ENCODE results near the gene NSD1. TPM values are rescaled to one million over a fixed set of nuclear protein-coding genes. Genes with fewer than 3 reads are reported as not detected.

The NSD1 gene
- total and polyA plus RNA-seq, 2 experiments from 2014 or later, result 26.6 to 28.8 TPM

- H3K27me3 ChIP-seq, result no peaks in the 10 kb centered on the region
- peaks cover 4% of the 10 kb centered on the region for H4K20me1 ChIP-seq (ENCODE audit: insufficient read depth, poor library complexity, severe bottlenecking)
- 96% methylated on average over 1 of the region's 1 CpG for WGBS (ENCODE audit: low lambda C conversion rate, missing lambda C conversion rate)
- H3K9me3 ChIP-seq (ENCODE audit: low read depth), result no peaks in the 10 kb centered on the region
- H3K79me2 ChIP-seq, result peaks cover 99% of the 10 kb centered on the region
- H3K4me3 ChIP-seq, result no peak overlapping the region
- no peak overlapping the region for H2AFZ ChIP-seq
- H3K36me3 ChIP-seq (replicated peaks; ENCODE audit: insufficient read depth, low read depth), result no peaks in the 10 kb centered on the region
- H3K4me2 ChIP-seq, result no peak overlapping the region
- no peaks in the 10 kb centered on the region for H3K4me1 ChIP-seq (ENCODE audit: insufficient read depth)
- no peaks in the 10 kb centered on the region for H3K9me2 ChIP-seq (replicated peaks; ENCODE audit: insufficient read depth)
- TF ChIP-seq EZH2phosphoT487 (IDR thresholded peaks at IDR 0.05; ENCODE audit: low read depth, severe bottlenecking, unreplicated experiment) (no peak), EZH2 (IDR thresholded peaks at IDR 0.05; ENCODE audit: borderline replicate concordance) (no peak)
- TF ChIP-seq, protein P1, sequence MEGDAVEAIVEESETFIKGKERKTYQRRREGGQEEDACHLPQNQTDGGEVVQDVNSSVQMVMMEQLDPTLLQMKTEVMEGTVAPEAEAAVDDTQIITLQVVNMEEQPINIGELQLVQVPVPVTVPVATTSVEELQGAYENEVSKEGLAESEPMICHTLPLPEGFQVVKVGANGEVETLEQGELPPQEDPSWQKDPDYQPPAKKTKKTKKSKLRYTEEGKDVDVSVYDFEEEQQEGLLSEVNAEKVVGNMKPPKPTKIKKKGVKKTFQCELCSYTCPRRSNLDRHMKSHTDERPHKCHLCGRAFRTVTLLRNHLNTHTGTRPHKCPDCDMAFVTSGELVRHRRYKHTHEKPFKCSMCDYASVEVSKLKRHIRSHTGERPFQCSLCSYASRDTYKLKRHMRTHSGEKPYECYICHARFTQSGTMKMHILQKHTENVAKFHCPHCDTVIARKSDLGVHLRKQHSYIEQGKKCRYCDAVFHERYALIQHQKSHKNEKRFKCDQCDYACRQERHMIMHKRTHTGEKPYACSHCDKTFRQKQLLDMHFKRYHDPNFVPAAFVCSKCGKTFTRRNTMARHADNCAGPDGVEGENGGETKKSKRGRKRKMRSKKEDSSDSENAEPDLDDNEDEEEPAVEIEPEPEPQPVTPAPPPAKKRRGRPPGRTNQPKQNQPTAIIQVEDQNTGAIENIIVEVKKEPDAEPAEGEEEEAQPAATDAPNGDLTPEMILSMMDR (IDR thresholded peaks at IDR 0.05; ENCODE audit: poor library complexity), result no peak
- no peak for DNase-seq (ENCODE audit: low spot score)
- H3K27ac ChIP-seq, result no peak overlapping the region
These were observed 93.3 kb downstream of the NSD1 start for GRCh38 chr5:177226860-177227259.

DNA sequence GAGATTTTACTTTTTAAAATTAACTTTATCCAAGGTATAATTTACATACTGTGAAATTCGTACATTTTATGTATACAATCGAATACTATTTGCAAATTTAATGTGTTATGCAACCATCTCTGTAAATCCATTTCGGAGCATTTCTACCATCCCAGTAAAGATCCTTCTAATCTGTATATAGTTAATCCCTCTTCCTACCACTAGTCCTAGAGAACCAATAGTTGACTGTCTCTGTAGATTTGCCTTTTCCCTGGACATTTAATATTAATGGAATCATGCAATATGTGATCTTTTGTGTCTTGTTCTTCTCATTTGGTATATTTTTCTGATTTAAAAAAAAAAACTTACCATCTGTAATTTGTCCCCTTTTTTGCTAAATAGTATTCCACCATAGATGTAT, 95.2 kb downstream of the NSD1 start:
- Histone ChIP-seq H4K20me1 (ENCODE audit: insufficient read depth, poor library complexity, severe bottlenecking) (peaks cover 8% of the 10 kb centered on the region), H3K9me2 (replicated peaks; ENCODE audit: insufficient read depth) (no peaks in the 10 kb centered on the region), H3K36me3 (replicated peaks; ENCODE audit: insufficient read depth, low read depth) (no peaks in the 10 kb centered on the region), H3K27ac (no peak overlapping the region), H3K4me2 (no peak overlapping the region), H3K27me3 (no peaks in the 10 kb centered on the region), H3K4me1 (ENCODE audit: insufficient read depth) (peaks cover 3% of the 10 kb centered on the region), H2AFZ (no peak overlapping the region), H3K9me3 (ENCODE audit: low read depth) (no peaks in the 10 kb centered on the region), H3K79me2 (peaks cover 99% of the 10 kb centered on the region), H3K4me3 (no peak overlapping the region)
- WGBS (ENCODE audit: low lambda C conversion rate, missing lambda C conversion rate), result 97% methylated on average over 3 of the region's 3 CpGs
- no peak for TF ChIP-seq EZH2 (IDR thresholded peaks at IDR 0.05; ENCODE audit: borderline replicate concordance)
- DNase-seq (ENCODE audit: low spot score), result no peak

DNA sequence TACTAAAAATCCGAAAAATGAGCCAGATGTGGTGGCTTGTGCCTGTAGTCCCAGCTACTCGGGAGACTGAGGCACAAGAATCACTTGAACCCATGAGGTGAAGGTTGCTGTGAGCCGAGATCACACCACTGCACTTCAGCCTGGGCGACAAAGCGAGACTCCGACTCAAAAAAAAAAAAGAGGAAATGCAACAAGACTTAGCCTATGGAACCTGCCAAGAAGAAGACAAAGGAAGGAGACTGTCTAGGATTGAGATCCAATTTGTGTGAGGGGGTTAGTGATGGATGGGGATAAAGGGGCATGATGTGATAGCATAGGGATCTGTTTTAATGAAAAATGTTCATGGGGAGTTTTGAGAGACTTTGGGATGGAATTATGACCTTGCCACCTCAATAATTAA, 97.1 kb downstream of the NSD1 start:
- no peak overlapping the region for H3K27ac ChIP-seq
- DNase-seq (ENCODE audit: low spot score), result no peak
- no peak overlapping the region for H2AFZ ChIP-seq
- H3K27me3 ChIP-seq, result no peaks in the 10 kb centered on the region
- no peaks in the 10 kb centered on the region for H3K36me3 ChIP-seq (replicated peaks; ENCODE audit: insufficient read depth, low read depth)
- peaks cover 83% of the 10 kb centered on the region for H3K79me2 ChIP-seq
- H3K4me3 ChIP-seq, result no peak overlapping the region
- peaks cover 14% of the 10 kb centered on the region for H4K20me1 ChIP-seq (ENCODE audit: insufficient read depth, poor library complexity, severe bottlenecking)
- no peaks in the 10 kb centered on the region for H3K9me2 ChIP-seq (replicated peaks; ENCODE audit: insufficient read depth)
- H3K4me2 ChIP-seq, result no peak overlapping the region
- TF ChIP-seq EZH2phosphoT487 (IDR thresholded peaks at IDR 0.05; ENCODE audit: low read depth, severe bottlenecking, unreplicated experiment) (no peak), EZH2 (IDR thresholded peaks at IDR 0.05; ENCODE audit: borderline replicate concordance) (no peak)
- TF ChIP-seq, protein P1 (IDR thresholded peaks at IDR 0.05; ENCODE audit: poor library complexity), result no peak
- WGBS (ENCODE audit: low lambda C conversion rate, missing lambda C conversion rate), result 96% methylated on average over 6 of the region's 6 CpGs
- no peaks in the 10 kb centered on the region for H3K9me3 ChIP-seq (ENCODE audit: low read depth)
- H3K4me1 ChIP-seq (ENCODE audit: insufficient read depth), result peaks cover 3% of the 10 kb centered on the region

DNA sequence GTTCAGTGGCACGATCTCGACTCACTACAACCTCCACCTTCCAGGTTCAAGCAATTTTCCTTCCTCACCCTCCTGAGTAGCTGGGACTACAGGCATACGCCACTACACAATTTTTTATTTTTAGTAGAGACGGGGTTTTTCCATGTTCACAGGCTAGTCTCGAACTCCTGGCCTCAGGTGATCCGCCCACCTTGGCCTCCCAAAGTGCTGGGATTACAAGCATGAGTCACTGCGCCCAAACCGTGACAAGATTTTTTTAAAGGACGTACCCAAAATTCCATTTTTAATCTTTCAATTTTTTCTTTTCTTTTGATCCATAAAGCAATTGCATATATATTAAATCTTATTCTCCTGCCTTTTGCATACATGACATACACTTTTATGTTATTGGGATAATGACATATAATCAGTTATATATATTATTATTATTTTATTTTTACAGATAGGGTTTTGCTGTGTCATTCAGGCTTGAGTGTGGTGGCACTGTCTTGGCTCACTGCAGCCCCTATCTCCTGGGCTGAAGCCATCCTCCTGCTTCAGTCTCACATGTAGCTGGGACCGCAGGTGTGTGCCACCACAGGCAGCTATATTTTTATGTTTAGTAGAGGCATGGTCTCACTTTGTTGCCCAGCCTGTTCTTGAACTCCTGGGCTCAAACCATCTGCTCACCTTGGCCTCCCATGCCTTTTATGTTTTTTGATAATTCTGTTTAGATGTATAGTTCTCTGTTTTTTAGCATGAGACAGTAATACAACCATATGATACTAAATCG, 98.1 kb downstream of the NSD1 start:
- Histone ChIP-seq H3K4me3 (no peak overlapping the region), H3K27me3 (no peaks in the 10 kb centered on the region), H3K36me3 (replicated peaks; ENCODE audit: insufficient read depth, low read depth) (no peaks in the 10 kb centered on the region), H3K79me2 (peaks cover 75% of the 10 kb centered on the region), H3K4me2 (no peak overlapping the region), H3K27ac (no peak overlapping the region), H2AFZ (no peak overlapping the region), H3K9me3 (ENCODE audit: low read depth) (no peaks in the 10 kb centered on the region), H4K20me1 (ENCODE audit: insufficient read depth, poor library complexity, severe bottlenecking) (peaks cover 19% of the 10 kb centered on the region), H3K4me1 (ENCODE audit: insufficient read depth) (peaks cover 3% of the 10 kb centered on the region), H3K9me2 (replicated peaks; ENCODE audit: insufficient read depth) (no peaks in the 10 kb centered on the region)
- DNase-seq (ENCODE audit: low spot score), result no peak
- 97% methylated on average over 11 of the region's 11 CpGs for WGBS (ENCODE audit: low lambda C conversion rate, missing lambda C conversion rate)
- TF ChIP-seq, protein P1 (IDR thresholded peaks at IDR 0.05; ENCODE audit: poor library complexity), result no peak
- no peak for TF ChIP-seq EZH2phosphoT487 (IDR thresholded peaks at IDR 0.05; ENCODE audit: low read depth, severe bottlenecking, unreplicated experiment)
- TF ChIP-seq EZH2 (IDR thresholded peaks at IDR 0.05; ENCODE audit: borderline replicate concordance), result no peak
